ENCODE measurements around the gene TUBB3.

Gene TUBB3

GRCh38 chr16:89944773-89945172 lies 21.6 kb downstream of the TUBB3 start:
- DNase-seq (ENCODE audit: low spot score) = no peak

- no peak for DNase-seq (ENCODE audit: low spot score)
Observed at GRCh38 chr16:89945654-89946053, 22.5 kb downstream of the TUBB3 start.

- DNase-seq (ENCODE audit: low spot score) = no peak
Observed at GRCh38 chr16:89946515-89946914, 23.4 kb downstream of the TUBB3 start.

- no peak for DNase-seq (ENCODE audit: low spot score)
Observed at GRCh38 chr16:89949121-89949742, 26.1 kb downstream of the TUBB3 start.

- DNase-seq (ENCODE audit: low spot score) = no peak
Observed at GRCh38 chr16:89949756-89950155, 26.6 kb downstream of the TUBB3 start.

GRCh38 chr16:89951509-89951908 lies 28.4 kb downstream of the TUBB3 start:
- no peak for DNase-seq (ENCODE audit: low spot score)

- DNase-seq (ENCODE audit: low spot score) = no peak
Observed at GRCh38 chr16:89952049-89952448, 28.9 kb downstream of the TUBB3 start.

GRCh38 chr16:89952551-89952950 lies 29.4 kb downstream of the TUBB3 start:
- DNase-seq (ENCODE audit: low spot score) = no peak

- no peak for DNase-seq (ENCODE audit: low spot score)
Observed at GRCh38 chr16:89953671-89954406, 30.7 kb downstream of the TUBB3 start.

- no peak for DNase-seq (ENCODE audit: low spot score)
Observed at GRCh38 chr16:89954462-89954861, 31.3 kb downstream of the TUBB3 start.

GRCh38 chr16:89955001-89955685 lies 32.0 kb downstream of the TUBB3 start:
- DNase-seq (ENCODE audit: low spot score) = no peak

- DNase-seq (ENCODE audit: low spot score) = no peak
Observed at GRCh38 chr16:89956505-89957215, 33.5 kb downstream of the TUBB3 start.

GRCh38 chr16:89957216-89957785 lies 34.2 kb downstream of the TUBB3 start:
- DNase-seq (ENCODE audit: low spot score) = no peak

GRCh38 chr16:89958068-89958467 lies 34.9 kb downstream of the TUBB3 start:
- no peak for DNase-seq (ENCODE audit: low spot score)

GRCh38 chr16:89958596-89958995 lies 35.5 kb downstream of the TUBB3 start:
- no peak for DNase-seq (ENCODE audit: low spot score)

- no peak for DNase-seq (ENCODE audit: low spot score)
Observed at GRCh38 chr16:89960966-89961365, 37.8 kb downstream of the TUBB3 start.

- no peak for DNase-seq (ENCODE audit: low spot score)
Observed at GRCh38 chr16:89961920-89962319, 38.8 kb downstream of the TUBB3 start.

GRCh38 chr16:89962754-89963498 lies 39.8 kb downstream of the TUBB3 start:
- DNase-seq (ENCODE audit: low spot score) = no peak

- DNase-seq (ENCODE audit: low spot score) = no peak
Observed at GRCh38 chr16:89964201-89964600, 41.1 kb downstream of the TUBB3 start.

GRCh38 chr16:89965447-89966225 lies 42.5 kb downstream of the TUBB3 start:
- no peak for DNase-seq (ENCODE audit: low spot score)

GRCh38 chr16:89966756-89967155 lies 43.6 kb downstream of the TUBB3 start:
- no peak for DNase-seq (ENCODE audit: low spot score)
